HG03066 (cell line): ENCODE data around the gene RNF214.

Experiments
- ATAC-seq: cut with Tn5 transposase; IDR thresholded peaks from one replicate; pipeline ENCODE4 v1.9.1; 2021; ENCODE audit warnings: low read depth; ENCODE audit not compliant: unreplicated experiment

Gene RNF214

GRCh38 chr11:117212697-117213355, 19.6 kb upstream of the RNF214 start:
- ATAC-seq, result no peak

DNA sequence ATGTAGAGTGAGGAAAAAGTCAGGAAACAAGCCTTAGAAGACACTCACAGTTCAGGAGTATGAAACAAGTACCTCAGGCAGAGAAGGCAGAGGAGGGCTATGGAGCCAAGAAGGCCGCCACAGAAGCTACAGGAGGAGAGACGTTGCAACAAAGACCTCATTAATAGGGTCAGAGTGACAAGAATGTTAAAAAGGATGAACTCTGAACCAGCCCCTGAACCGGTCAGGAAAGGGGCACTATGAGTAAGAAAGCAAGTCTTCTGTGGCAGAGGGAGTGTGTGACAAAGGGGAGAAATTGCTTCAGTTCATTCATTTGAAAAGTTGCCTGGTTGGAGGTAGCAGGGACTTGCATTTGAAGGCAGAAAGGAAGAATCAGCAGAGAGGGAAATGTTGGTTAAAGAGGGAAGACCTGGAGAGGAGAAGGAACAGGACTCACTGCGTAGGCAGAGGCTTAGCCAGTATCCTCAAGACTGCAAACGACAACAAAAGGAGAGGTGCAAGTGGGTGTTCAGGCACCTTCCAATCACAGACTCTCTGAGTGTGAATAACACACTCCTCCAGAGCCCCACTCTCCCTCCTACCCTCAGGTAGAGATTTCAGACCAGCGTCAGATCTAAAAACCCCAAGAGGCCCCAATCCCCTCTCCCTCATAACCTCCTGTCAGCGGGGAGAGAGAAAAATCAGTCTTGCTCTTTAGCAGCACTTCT, 17.9 kb upstream of the RNF214 start:
- ATAC-seq, result no peak

- no peak for ATAC-seq
These were observed 15.1 kb upstream of the RNF214 start for GRCh38 chr11:117217141-117218084.

DNA sequence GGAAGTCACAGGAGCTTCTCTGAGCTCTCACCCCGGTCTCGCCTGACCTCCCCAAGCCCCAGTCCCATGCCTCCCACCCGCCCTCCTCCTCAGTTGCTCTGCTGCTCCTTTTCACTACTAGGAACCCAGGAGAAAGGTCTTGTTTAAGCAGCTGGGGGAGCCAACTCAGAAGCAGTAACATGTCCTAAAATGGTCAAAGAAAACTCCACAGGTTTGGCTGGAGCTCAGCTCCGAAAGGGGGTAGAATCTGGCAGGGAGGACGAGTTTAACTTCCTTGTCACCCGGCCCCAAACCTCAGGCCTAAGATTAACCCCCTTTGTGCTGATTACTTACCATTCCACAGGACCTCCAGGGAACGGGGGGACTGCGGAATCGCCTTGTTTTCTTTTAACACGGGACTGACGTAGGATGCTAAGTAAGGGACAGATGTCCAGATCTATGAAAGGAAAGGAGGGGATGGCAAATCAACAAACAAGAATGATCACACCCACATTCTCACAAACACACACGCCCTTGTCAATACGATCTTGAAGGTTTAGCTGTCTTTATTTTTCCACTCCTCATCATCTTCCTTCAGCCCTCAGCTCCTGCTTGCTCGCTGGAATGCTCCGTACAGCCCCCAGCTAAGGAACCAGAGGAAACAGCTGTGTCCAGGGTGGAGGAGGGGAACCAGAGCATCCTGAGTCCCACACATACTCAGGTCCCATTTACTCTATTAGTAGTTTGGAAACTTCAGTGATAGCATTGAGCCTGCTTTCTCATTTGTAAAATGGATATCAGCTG, 14.1 kb upstream of the RNF214 start:
- no peak for ATAC-seq

- ATAC-seq, result no peak
These were observed 13.5 kb upstream of the RNF214 start for GRCh38 chr11:117219001-117219400.

DNA sequence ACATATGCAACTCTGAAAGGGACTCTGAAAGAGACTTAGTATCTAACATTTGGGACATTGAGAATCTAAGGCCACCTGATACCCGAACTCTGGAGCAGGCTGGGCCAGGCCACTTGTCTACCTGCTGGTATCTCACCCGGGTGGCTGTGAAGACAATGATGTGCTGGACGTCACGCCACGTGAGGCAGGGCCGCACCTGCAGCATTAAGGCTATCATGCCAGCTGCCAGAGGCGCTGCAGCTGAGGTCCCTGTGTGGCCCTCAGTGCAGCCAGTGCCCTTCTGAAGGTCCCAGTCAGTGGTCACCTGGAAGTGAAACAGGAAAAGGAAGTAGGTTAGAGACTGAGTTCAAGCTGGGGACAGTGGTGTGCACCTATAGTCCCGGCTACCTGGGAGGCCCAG, 13.0 kb upstream of the RNF214 start:
- ATAC-seq, result no peak

DNA sequence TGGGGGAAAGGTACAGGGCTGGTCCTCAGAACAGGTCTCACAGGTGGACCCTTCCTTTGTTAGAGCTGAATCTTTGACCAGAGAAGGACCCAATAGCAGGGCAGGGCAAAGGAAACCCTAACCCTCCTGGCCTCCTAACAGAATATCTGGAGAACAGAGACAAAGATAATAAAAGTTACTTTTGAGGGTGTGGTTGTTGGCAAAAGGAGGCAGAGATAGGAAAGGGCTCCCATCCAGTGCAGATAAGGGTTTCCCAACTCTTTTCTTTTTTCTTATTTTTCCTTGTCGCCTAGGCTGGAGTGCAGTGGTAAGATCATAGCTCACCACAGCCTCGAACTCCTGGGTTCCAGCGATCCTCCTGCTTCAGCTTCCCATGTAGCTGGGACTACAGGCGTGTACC, 12.5 kb upstream of the RNF214 start:
- no peak for ATAC-seq

GRCh38 chr11:117220568-117220967, 11.9 kb upstream of the RNF214 start:
- ATAC-seq, result no peak

- no peak for ATAC-seq
These were observed 11.3 kb upstream of the RNF214 start for GRCh38 chr11:117220999-117221774.

DNA sequence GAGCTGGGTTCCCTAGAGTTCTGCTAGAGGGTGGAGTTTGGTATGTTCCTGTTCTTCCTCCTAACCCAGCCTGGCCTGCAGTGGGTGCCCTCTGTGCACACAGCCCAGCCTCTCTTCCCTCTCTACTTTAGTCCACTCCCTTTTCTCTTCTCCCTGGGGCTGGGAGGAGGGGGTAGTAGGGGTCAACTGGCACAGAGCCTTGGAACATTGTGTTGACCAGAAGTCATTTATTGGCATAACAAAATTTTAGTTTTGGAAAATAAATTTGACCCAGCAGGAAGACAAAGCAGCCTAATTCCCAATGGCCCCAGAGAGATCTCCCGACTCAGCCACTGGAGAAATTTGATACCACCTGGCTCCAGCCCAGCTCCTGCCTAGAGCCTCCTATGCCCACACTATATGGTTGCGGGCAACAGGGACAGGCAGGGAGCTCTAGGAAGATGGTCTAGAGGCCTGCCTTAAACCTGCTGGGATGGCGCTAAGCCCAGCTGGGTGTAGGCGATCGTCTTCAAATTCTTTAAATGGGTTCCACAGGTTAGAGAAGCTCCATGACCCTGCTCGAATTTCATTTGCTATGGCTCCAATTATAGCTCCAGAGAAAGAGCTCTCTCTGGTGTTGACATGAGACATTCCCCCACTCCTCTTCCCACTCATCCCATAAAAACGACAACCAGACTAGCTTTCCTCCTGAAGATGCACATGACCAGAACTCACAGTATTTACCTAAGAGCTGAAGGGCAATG, 10.5 kb upstream of the RNF214 start:
- ATAC-seq, result no peak

DNA sequence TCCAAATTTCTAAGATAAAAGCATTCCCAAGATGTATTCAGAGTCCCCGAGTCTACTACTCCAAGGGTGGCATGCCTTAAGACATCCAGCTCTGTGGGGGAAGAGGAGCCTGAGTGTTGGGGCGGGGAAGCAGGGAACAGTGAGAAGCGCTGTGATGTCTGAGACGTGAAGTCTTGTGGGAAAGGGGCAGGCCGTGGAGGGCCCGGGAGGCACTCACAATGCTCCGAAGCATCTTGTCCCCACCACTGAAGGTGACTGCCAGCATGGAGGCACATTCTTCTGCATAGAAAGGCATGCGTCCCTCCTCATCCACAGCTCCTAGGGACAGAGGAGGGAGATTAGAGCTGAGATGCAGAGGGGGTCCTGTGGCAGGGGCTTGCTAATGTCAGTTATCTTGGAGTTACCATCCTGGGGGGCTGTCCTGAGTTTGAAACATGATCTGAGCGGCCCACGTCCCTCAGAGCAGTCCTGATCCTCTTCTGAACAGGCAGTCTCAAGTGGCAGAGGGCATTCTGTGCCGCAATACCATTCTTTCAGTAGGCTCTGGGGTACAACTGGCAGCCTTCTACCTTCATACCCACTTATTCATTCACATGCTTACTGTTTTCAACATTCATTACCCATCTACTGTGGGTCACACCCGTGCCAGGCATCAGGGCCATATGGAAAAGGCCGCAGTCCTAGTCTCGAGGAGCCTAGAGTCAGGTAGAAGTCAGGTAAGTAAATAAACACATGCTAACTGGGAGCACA, 9.3 kb upstream of the RNF214 start:
- ATAC-seq, result no peak

DNA sequence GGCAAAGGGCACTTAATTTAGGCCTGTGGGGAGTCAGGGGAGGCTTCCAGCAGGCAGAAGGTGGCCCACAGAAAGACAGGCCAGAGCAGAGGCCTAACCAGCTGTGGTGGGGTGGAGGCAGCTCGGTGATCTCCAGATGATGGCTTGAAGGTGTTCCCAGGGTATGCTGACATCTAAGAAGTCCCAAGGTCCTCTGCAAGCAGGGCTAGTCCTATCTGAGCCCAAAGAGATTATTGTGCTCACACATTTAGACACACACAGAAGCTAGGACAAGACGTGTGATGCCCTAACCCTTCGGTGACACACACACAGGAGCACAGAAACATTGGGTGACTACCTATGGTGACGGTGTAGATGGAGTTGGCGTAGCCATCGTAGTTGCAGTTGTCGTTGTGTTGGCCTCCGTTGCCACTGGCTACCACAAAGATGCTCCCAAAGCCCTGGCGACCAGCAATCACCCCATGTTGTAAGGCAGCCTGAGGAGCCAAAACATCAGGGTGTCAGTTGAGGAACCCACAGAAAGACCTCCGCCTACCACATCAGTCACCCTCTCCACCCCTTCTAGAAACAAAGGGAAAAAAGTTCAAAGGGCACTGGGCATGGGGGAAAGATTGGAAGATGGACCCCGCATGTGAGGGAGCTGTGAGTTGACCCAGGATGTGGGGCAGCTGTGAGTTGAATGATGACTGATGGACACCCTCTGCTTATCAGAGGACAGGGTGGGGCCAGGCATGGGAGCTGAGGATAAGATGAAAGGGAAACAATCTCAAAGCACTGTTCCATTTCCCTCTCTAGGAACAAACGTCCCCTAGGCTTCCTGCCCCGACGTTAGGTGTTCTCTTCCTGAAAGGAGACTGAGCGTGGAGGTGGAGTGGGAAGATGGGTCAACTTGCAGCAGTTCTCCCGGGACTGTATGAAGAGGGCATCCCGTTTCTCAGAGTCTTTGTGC, 8.5 kb upstream of the RNF214 start:
- no peak for ATAC-seq

GRCh38 chr11:117225553-117226170, 6.8 kb upstream of the RNF214 start:
- ATAC-seq, result no peak

DNA sequence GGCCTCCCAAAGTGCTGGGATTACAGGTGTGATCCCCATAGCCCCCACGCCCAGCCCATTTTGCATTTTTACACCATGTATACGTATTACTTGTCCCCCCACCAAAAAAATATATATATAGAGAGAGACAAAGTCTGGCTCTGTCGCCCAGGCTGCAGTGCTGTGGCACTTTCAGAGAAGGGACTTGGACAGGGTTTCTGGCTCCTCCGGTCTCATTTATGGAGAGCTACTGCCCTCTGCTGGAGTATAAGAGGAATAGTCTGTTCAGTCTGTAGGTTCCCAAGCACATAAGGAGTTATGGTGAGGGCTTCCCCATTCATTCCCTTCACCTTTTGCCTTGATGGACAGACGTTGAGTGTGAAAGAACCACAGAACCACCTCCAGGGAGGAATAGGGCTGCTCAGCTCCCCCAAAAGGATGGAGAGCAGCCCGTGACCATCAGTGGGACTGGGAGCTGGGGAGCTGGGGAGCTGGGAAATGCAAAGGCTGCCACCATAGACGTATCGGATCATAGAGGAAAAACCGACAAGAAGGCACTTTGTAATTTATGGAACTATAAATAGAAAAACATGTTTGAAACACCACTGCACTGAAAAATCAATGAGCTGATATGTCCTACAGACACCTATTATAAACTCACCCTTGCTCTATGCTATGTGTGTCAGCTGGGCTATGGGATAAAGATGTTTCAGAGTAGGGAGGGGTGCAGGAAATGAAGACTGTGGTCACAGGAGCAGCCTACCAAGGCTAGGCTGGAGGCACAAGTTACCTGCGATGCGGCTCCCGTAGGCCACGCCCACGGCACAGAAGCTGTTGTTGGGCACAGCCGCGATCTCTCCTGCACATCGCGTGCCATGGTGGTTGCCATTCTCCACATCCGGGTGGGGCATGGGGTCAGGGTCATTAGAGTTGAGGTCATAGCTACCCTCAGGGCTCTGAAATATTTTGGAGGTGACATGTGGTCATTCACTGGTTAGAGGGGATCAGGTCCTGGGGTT, 5.8 kb upstream of the RNF214 start:
- no peak for ATAC-seq

DNA sequence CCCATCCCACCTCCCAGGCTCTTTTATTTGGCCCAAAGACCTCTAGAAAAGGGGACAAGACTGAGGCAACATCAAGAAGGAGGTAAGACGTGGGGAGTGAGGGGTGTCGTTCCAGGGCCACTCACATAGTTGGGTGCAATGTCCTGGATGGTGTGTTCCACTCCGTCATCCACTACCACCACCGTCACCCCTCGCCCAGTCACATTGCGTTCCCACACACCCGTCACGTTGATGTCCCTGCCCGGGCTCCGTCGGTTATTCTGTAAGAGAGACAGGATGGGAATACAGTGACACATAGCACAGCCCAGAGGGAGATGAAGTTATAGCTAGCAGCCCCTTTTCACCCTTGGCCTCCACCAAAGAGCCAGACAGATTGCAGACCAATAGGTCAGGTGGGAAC, 4.4 kb upstream of the RNF214 start:
- no peak for ATAC-seq

DNA sequence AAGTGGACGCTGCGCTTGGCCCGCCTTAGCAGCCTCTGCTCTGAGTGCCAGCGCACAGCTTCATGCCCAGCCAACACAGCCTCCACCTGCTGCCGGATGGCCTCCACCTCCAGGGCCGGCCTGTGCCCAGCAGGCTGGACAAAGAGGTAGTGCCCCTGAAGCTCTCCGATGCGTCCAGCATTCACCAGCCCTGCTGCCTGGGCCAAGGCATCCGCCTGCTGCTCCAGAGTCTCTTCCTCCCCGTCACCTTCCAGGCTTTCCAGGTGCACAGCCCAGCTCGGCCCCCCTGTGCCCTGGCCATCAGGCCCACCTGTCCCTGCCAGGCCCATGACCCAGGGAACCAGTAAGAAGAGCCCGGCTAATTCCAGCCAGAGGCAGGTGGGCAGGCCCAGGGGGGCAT, 3.1 kb upstream of the RNF214 start:
- no peak for ATAC-seq
